AG04450 (cell line): ENCODE results near the gene ADGRG7. TPM values are rescaled to one million over a fixed set of nuclear protein-coding genes. Genes with fewer than 3 reads are reported as not detected.

Experiments
- CTCF ChIA-PET: fragments of 300-600, 350-600 bp; formaldehyde crosslinking; extraction: SDS; loops from one replicate; lab custom pipeline; 2022; ENCODE audit warnings: antibody characterized with exemption, inconsistent platforms; lab: Charles Lee
- POLR2A ChIA-PET: fragments of 350-600 bp; formaldehyde crosslinking; extraction: SDS; loops from one replicate; lab custom pipeline; 2021; ENCODE audit warnings: antibody characterized with exemption, inconsistent platforms; lab: Yijun Ruan, JAX
- DNase-seq: peaks from one replicate; pipeline ENCODE4 v3.0.0-alpha.2; 2011; ENCODE audit warnings: low read depth, low spot score
- H3K27ac ChIP-seq: one replicate; pipeline ENCODE4 v1.5.1; 2012; ENCODE audit warnings: low read depth, low read length, control low read depth
- H3K27me3 ChIP-seq: one replicate; pipeline ENCODE4 v1.6.0; 2012; ENCODE audit warnings: low read length; ENCODE audit not compliant: control insufficient read depth, insufficient read depth
- H3K4me3 ChIP-seq: 2 replicates; pipeline ENCODE4 v1.5.1; 2011; ENCODE audit warnings: mild to moderate bottlenecking, low read depth, low read length, control low read depth
- H3K9me3 ChIP-seq: 2 replicates; pipeline ENCODE4 v1.5.1; 2012; ENCODE audit warnings: low read length; ENCODE audit not compliant: control insufficient read depth, insufficient read depth
- polyA plus RNA-seq: library from polyadenylated mRNA; depleted of rRNA; stranded (reverse); fragments of >200 nt; gene quantifications from 2 replicates; pipeline ENCODE4 v1.2.3, GENCODE V29; 2011
- TF ChIP-seq, protein P1 (sequence below): IDR thresholded peaks from 2 replicates; pipeline ENCODE4 v1.5.1; 2011; ENCODE audit warnings: low read depth, low read length, control low read depth, inconsistent platforms

The ADGRG7 gene
- polyA plus RNA-seq, 1 experiment = not detected

GRCh38 chr3:100635273-100635701 lies 25.9 kb downstream of the ADGRG7 start:
- TF ChIP-seq, protein P1, sequence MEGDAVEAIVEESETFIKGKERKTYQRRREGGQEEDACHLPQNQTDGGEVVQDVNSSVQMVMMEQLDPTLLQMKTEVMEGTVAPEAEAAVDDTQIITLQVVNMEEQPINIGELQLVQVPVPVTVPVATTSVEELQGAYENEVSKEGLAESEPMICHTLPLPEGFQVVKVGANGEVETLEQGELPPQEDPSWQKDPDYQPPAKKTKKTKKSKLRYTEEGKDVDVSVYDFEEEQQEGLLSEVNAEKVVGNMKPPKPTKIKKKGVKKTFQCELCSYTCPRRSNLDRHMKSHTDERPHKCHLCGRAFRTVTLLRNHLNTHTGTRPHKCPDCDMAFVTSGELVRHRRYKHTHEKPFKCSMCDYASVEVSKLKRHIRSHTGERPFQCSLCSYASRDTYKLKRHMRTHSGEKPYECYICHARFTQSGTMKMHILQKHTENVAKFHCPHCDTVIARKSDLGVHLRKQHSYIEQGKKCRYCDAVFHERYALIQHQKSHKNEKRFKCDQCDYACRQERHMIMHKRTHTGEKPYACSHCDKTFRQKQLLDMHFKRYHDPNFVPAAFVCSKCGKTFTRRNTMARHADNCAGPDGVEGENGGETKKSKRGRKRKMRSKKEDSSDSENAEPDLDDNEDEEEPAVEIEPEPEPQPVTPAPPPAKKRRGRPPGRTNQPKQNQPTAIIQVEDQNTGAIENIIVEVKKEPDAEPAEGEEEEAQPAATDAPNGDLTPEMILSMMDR = no peak
- H3K9me3 ChIP-seq = peaks cover 3% of the 10 kb centered on the region
- no peak overlapping the region for H3K27ac ChIP-seq
- ChIA-PET POLR2A (interaction anchor here (0.9 kb wide), 1 partner anchor 74 kb away, joined by 3 read pairs; the partner anchor contains the start of gene TFG), CTCF (interaction anchor here (0.6 kb wide), 1 partner anchor 171 kb away, joined by 5 read pairs; no protein-coding TSS in a partner anchor)
- DNase-seq = no peak
- no peak overlapping the region for H3K4me3 ChIP-seq
- peaks cover 7% of the 10 kb centered on the region for H3K27me3 ChIP-seq

DNA sequence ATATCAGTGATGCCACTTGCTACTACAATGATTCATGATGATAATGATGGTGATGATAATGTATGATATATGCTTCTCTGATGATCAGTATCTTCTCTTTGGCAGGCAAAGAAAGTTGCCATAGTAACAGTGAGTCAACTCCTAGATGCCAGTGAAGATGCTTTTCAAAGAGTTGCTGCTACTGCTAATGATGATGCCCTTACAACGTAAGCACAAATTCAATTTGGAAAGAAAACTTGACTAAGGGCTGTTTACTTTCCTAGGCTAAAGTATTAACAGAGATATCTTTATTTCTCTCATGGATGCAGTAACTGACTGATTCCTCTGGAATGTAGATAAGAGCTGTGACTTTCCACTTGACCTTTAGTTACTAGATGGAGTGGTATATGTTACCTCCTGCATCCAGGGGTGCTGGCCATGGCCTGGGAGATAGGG lies 27.8 kb downstream of the ADGRG7 start:
- ChIA-PET CTCF (no interaction called here), POLR2A (no interaction called here)
- TF ChIP-seq, protein P1 = no peak
- DNase-seq = no peak
- H3K27ac ChIP-seq = no peak overlapping the region
- H3K4me3 ChIP-seq = no peak overlapping the region
- H3K27me3 ChIP-seq = peaks cover 10% of the 10 kb centered on the region
- H3K9me3 ChIP-seq = peaks cover 3% of the 10 kb centered on the region

DNA sequence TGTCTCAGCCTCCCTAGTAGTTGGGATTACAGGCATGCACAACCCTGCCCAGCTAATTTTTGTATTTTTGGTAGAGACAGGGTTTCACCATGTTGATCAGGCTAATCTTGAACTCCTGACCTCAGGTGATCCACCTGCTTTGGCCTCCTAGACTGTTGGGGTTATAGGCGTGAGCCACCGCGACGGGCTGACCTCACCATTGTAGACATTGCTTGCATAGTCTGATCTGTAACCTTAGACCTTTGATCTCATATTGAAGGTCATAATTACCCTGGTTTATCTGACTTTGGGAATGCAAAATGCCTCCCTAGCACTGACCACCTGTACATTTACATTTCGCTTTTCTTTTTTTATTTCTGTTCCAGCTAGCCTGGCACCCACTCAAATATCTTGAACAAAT lies 31.2 kb downstream of the ADGRG7 start:
- no peak overlapping the region for H3K4me3 ChIP-seq
- TF ChIP-seq, protein P1 = no peak
- ChIA-PET CTCF (interaction anchor here (1.1 kb wide), 1 partner anchor 177 kb away, joined by 3 read pairs; no protein-coding TSS in a partner anchor), POLR2A (no interaction called here)
- DNase-seq = no peak
- no peak overlapping the region for H3K27ac ChIP-seq
- peaks cover 15% of the 10 kb centered on the region for H3K27me3 ChIP-seq
- peaks cover 3% of the 10 kb centered on the region for H3K9me3 ChIP-seq

DNA sequence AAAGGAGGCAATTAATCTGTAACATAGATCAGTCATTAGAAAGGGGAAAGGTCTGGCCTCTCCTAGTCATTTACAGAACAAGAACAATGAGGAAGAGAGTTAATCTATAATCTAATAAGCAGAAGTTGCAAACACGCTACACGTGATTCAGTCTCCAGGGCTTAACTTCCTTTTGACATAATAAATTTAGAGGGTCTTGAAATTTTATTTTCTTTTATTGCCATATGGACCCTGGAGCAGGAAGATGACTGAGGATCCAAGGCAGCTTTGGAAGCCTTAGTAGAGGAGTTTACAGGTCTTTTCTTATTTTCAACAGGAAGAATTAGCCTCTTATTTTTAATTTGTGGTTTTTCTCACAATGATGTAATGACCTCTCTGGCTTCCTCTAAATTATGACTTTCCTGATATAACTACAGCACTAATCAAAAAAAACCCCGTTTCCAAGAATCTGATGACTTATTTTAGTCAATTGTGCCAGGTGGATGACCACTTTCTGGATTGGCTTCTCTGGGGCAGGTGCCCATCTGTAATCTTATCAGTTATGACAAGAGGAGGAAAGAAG lies 32.2 kb downstream of the ADGRG7 start:
- peaks cover 3% of the 10 kb centered on the region for H3K9me3 ChIP-seq
- TF ChIP-seq, protein P1 = no peak
- POLR2A ChIA-PET = no interaction called here
- no peak overlapping the region for H3K4me3 ChIP-seq
- no peak overlapping the region for H3K27ac ChIP-seq
- CTCF ChIA-PET = no interaction called here
- no peak for DNase-seq
- peaks cover 15% of the 10 kb centered on the region for H3K27me3 ChIP-seq

- TF ChIP-seq, protein P1 = no peak
- DNase-seq = no peak
- ChIA-PET CTCF (no interaction called here), POLR2A (no interaction called here)
- Histone ChIP-seq H3K4me3 (no peak overlapping the region), H3K9me3 (no peaks in the 10 kb centered on the region), H3K27ac (no peak overlapping the region), H3K27me3 (peaks cover 8% of the 10 kb centered on the region)
Observed at GRCh38 chr3:100645913-100646312, 36.5 kb downstream of the ADGRG7 start.
